Liver (tissue), 9 donors: ENCODE data around the gene FBXO34. TPM values are rescaled to one million over a fixed set of nuclear protein-coding genes. Genes with fewer than 3 reads are reported as not detected.

Source experiments
- DNase-seq: peaks from one replicate; pipeline ENCODE4 v3.0.0-alpha.2; 2017; ENCODE audit warnings: low spot score
- H3K27ac ChIP-seq, 2 donors: one replicate each; pipeline ENCODE4 v1.7.0; 2013; ENCODE audit warnings: inconsistent platforms in 2 of 2, low read length in 2 of 2, control low read depth in 1 of 2, low read depth in 1 of 2, mild to moderate bottlenecking in 1 of 2
- H3K27me3 ChIP-seq, 4 donors: one replicate each; pipeline versions ENCODE4 v1.6.1 to v1.7.0; 2013; ENCODE audit warnings: low read length in 3 of 4, inconsistent platforms in 1 of 4, mild to moderate bottlenecking in 1 of 4, moderate library complexity in 1 of 4; ENCODE audit not compliant: control insufficient read depth in 4 of 4, insufficient read depth in 4 of 4
- H3K36me3 ChIP-seq, 4 donors: one replicate each; pipeline versions ENCODE4 v1.6.1 to v1.7.0; 2013; ENCODE audit warnings: low read length in 3 of 4, mild to moderate bottlenecking in 3 of 4, low read depth in 1 of 4, moderate library complexity in 1 of 4; ENCODE audit not compliant: control insufficient read depth in 4 of 4, insufficient read depth in 3 of 4
- H3K4me1 ChIP-seq, 4 donors: one replicate each; pipeline versions ENCODE4 v1.6.1 to v1.7.0; 2013; ENCODE audit warnings: low read length in 3 of 4, mild to moderate bottlenecking in 3 of 4, moderate library complexity in 1 of 4; ENCODE audit not compliant: control insufficient read depth in 4 of 4, insufficient read depth in 4 of 4
- H3K4me3 ChIP-seq, 3 donors: one replicate each; pipeline versions ENCODE4 v1.6.1 to v1.7.0; 2013; ENCODE audit warnings: low read length in 3 of 3, control low read depth in 1 of 3, low read depth in 1 of 3, mild to moderate bottlenecking in 1 of 3
- H3K9ac ChIP-seq, 2 donors: one replicate each; pipeline ENCODE4 v1.7.0; 2013; ENCODE audit warnings: low read length in 2 of 2, mild to moderate bottlenecking in 2 of 2, moderate library complexity in 2 of 2, control low read depth in 1 of 2, low read depth in 1 of 2
- H3K9me3 ChIP-seq, 4 donors: one replicate each; pipeline versions ENCODE4 v1.6.1 to v1.7.0; 2013; ENCODE audit warnings: low read length in 3 of 4; ENCODE audit not compliant: control insufficient read depth in 4 of 4
- EGR1 ChIP-seq, 2 donors: IDR thresholded peaks; 2 replicates each; pipeline ENCODE4 v1.6.1; 2016 to 2018; ENCODE audit warnings: antibody characterized with exemption in 2 of 2, low read depth in 2 of 2
- FOXA1 ChIP-seq: IDR thresholded peaks from 2 replicates; pipeline ENCODE4 v1.6.1; 2016; ENCODE audit warnings: antibody characterized with exemption
- FOXA2 ChIP-seq: IDR thresholded peaks from 2 replicates; pipeline ENCODE4 v1.6.1; 2016; ENCODE audit warnings: antibody characterized with exemption
- HNF4A ChIP-seq, 2 donors: conservative IDR thresholded peaks; 2 replicates each; pipeline ENCODE4 v1.6.1; 2016; ENCODE audit warnings: antibody characterized with exemption in 2 of 2, mild to moderate bottlenecking in 2 of 2
- HNF4G ChIP-seq: IDR thresholded peaks from 2 replicates; pipeline ENCODE4 v1.6.1; 2016; ENCODE audit warnings: antibody characterized with exemption
- JUND ChIP-seq, 2 donors: IDR thresholded peaks; 2 replicates each; pipeline ENCODE4 v1.6.1; 2016; ENCODE audit warnings: antibody characterized with exemption in 2 of 2
- NR2F2 ChIP-seq: IDR thresholded peaks from 2 replicates; pipeline ENCODE4 v1.6.1; 2016; ENCODE audit warnings: antibody characterized with exemption
- RAD21 ChIP-seq, 2 donors: IDR thresholded peaks; 2 replicates each; pipeline ENCODE4 v1.6.1; 2016; ENCODE audit warnings: antibody characterized with exemption in 2 of 2, mild to moderate bottlenecking in 2 of 2
- RXRA ChIP-seq, 2 donors: IDR thresholded peaks; 2 replicates each; pipeline ENCODE4 v1.6.1; 2017 to 2018; ENCODE audit warnings: antibody characterized with exemption in 2 of 2, mild to moderate bottlenecking in 1 of 2
- SP1 ChIP-seq: IDR thresholded peaks from 2 replicates; pipeline ENCODE4 v1.6.1; 2018; ENCODE audit warnings: antibody characterized with exemption, mild to moderate bottlenecking
- TAF1 ChIP-seq: conservative IDR thresholded peaks from 2 replicates; pipeline ENCODE4 v1.6.1; 2016; ENCODE audit warnings: antibody characterized with exemption, mild to moderate bottlenecking
- YY1 ChIP-seq: IDR thresholded peaks from 2 replicates; pipeline ENCODE4 v1.6.1; 2016; ENCODE audit warnings: antibody characterized with exemption, mild to moderate bottlenecking
- WGBS: extraction: QIAGEN DNeasy Blood & Tissue Kit; methylation state at CpG from one replicate; pipeline ENCODE4 v1.1.7; 2013; 5-methylcytosine and 5-hydroxymethylcytosine counted together
- polyA plus RNA-seq, 2 donors: library from polyadenylated mRNA; stranded (reverse) in 1 of 2; unstranded in 1 of 2; fragments of 200-250 nt in 1 of 2; fragments of >200 nt in 1 of 2; fragmentation: Nextera tagmentation in 1 of 2; extraction: Ambion mirVana in 1 of 2; gene quantifications; one replicate each; pipeline versions ENCODE4 v1.2.1 to v1.2.3, GENCODE V29; 2013 to 2015
- total RNA-seq, 2 donors: library from RNA; depleted of rRNA; stranded (reverse); fragments of >200 nt; gene quantifications; one replicate each; pipeline ENCODE4 v1.2.3, GENCODE V29; 2014
- TF ChIP-seq, protein P1 (sequence below): IDR thresholded peaks from 2 replicates; pipeline ENCODE4 v1.6.1; 2016; ENCODE audit warnings: antibody characterized with exemption, mild to moderate bottlenecking
- TF ChIP-seq, protein P2 (sequence below): IDR thresholded peaks from 2 replicates; pipeline ENCODE4 v1.6.1; 2016; ENCODE audit warnings: antibody characterized with exemption
- TF ChIP-seq, protein P3 (sequence below): IDR thresholded peaks from 2 replicates; pipeline ENCODE4 v1.6.1; 2016; ENCODE audit warnings: antibody characterized with exemption
- TF ChIP-seq, protein P4 (sequence below): IDR thresholded peaks from 2 replicates; pipeline ENCODE4 v1.6.1; 2016; ENCODE audit warnings: antibody characterized with exemption
- TF ChIP-seq, protein P5 (sequence below): fragments of 150-350 bp; IDR thresholded peaks from 2 replicates; pipeline ENCODE4 v1.5.1; 2017; ENCODE audit warnings: improper control_type of control experiment, low read depth, low read length; ENCODE audit not compliant: missing input control
- donor health status: healthy.
- donor health status: healthy.
- donor health status: healthy.
- donor health status: healthy.
- donor health status: healthy.

The FBXO34 gene
- total and polyA plus RNA-seq, 4 donors: 4.2 to 25.8 (median 10.1) TPM

DNA sequence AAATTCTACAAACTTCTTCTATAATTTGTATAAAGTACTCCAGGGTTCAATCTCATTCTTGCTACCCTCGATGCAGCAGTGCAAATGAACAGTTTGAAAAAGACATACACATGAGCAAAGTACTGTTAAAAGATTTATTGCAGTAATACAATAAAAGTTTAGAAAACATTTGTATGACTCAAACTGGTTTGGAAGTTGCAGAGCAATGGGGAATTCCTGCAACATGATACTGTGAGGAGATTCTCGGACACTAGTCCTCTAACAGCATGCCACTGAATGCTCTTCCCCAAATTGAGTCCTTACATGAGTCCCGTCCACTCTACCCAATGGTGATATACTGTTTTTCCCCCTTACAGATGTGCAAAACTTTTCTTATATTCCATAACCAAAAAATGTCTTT lies 95.0 kb downstream of the FBXO34 start:
- no peak for DNase-seq
- Histone ChIP-seq H3K4me3 (no peak overlapping the region), H3K27ac (no peak overlapping the region), H3K9ac (no peak overlapping the region), H3K9me3 (no peaks in the 10 kb centered on the region), H3K27me3 (no peaks in the 10 kb centered on the region), H3K36me3 (peaks cover 9 to 17% (median 15%) of the 10 kb centered on the region in 4 donors), H3K4me1 (no peaks in the 10 kb centered on the region)
- 88% methylated on average over 3 of the region's 3 CpGs for WGBS
- TF ChIP-seq, protein P1, sequence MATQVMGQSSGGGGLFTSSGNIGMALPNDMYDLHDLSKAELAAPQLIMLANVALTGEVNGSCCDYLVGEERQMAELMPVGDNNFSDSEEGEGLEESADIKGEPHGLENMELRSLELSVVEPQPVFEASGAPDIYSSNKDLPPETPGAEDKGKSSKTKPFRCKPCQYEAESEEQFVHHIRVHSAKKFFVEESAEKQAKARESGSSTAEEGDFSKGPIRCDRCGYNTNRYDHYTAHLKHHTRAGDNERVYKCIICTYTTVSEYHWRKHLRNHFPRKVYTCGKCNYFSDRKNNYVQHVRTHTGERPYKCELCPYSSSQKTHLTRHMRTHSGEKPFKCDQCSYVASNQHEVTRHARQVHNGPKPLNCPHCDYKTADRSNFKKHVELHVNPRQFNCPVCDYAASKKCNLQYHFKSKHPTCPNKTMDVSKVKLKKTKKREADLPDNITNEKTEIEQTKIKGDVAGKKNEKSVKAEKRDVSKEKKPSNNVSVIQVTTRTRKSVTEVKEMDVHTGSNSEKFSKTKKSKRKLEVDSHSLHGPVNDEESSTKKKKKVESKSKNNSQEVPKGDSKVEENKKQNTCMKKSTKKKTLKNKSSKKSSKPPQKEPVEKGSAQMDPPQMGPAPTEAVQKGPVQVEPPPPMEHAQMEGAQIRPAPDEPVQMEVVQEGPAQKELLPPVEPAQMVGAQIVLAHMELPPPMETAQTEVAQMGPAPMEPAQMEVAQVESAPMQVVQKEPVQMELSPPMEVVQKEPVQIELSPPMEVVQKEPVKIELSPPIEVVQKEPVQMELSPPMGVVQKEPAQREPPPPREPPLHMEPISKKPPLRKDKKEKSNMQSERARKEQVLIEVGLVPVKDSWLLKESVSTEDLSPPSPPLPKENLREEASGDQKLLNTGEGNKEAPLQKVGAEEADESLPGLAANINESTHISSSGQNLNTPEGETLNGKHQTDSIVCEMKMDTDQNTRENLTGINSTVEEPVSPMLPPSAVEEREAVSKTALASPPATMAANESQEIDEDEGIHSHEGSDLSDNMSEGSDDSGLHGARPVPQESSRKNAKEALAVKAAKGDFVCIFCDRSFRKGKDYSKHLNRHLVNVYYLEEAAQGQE: no peak
- TF ChIP-seq SP1 (no peak), TAF1 (no peak), RXRA (IDR thresholded peaks at IDR 0.05) (no peak), HNF4A (conservative IDR thresholded peaks at IDR 0.05) (no peak), EGR1 (IDR thresholded peaks at IDR 0.05; ENCODE audit: low read depth in 2 of 2) (no peak), YY1 (no peak), JUND (IDR thresholded peaks at IDR 0.05) (no peak), HNF4G (no peak), FOXA1 (no peak), NR2F2 (no peak), RAD21 (IDR thresholded peaks at IDR 0.05) (no peak), FOXA2 (no peak)
- TF ChIP-seq, protein P2, sequence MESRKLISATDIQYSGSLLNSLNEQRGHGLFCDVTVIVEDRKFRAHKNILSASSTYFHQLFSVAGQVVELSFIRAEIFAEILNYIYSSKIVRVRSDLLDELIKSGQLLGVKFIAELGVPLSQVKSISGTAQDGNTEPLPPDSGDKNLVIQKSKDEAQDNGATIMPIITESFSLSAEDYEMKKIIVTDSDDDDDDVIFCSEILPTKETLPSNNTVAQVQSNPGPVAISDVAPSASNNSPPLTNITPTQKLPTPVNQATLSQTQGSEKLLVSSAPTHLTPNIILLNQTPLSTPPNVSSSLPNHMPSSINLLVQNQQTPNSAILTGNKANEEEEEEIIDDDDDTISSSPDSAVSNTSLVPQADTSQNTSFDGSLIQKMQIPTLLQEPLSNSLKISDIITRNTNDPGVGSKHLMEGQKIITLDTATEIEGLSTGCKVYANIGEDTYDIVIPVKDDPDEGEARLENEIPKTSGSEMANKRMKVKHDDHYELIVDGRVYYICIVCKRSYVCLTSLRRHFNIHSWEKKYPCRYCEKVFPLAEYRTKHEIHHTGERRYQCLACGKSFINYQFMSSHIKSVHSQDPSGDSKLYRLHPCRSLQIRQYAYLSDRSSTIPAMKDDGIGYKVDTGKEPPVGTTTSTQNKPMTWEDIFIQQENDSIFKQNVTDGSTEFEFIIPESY: no peak
- TF ChIP-seq, protein P3, sequence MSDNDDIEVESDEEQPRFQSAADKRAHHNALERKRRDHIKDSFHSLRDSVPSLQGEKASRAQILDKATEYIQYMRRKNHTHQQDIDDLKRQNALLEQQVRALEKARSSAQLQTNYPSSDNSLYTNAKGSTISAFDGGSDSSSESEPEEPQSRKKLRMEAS: no peak
- TF ChIP-seq, protein P4, sequence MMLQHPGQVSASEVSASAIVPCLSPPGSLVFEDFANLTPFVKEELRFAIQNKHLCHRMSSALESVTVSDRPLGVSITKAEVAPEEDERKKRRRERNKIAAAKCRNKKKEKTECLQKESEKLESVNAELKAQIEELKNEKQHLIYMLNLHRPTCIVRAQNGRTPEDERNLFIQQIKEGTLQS: no peak
- TF ChIP-seq, protein P5, sequence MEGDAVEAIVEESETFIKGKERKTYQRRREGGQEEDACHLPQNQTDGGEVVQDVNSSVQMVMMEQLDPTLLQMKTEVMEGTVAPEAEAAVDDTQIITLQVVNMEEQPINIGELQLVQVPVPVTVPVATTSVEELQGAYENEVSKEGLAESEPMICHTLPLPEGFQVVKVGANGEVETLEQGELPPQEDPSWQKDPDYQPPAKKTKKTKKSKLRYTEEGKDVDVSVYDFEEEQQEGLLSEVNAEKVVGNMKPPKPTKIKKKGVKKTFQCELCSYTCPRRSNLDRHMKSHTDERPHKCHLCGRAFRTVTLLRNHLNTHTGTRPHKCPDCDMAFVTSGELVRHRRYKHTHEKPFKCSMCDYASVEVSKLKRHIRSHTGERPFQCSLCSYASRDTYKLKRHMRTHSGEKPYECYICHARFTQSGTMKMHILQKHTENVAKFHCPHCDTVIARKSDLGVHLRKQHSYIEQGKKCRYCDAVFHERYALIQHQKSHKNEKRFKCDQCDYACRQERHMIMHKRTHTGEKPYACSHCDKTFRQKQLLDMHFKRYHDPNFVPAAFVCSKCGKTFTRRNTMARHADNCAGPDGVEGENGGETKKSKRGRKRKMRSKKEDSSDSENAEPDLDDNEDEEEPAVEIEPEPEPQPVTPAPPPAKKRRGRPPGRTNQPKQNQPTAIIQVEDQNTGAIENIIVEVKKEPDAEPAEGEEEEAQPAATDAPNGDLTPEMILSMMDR: no peak
